ENCODE data around the gene GZMH.
"Not testable (repeated sequence)": the region's sequence is repeated elsewhere in the genome, so short reads cannot be mapped to it uniquely, and the experiment has no call there.

GZMH gene

GRCh38 chr14:24595073-24595808, 14.2 kb downstream of the GZMH start:
- DNase-seq (ENCODE audit: low spot score), result no peak

- not testable (repeated sequence) for DNase-seq (ENCODE audit: low spot score)
These were observed 18.5 kb downstream of the GZMH start for GRCh38 chr14:24591004-24591403.

- not testable (repeated sequence) for DNase-seq (ENCODE audit: low spot score)
These were observed 25.1 kb downstream of the GZMH start for GRCh38 chr14:24584402-24584801.

- no peak for DNase-seq (ENCODE audit: low spot score)
These were observed 30.9 kb downstream of the GZMH start for GRCh38 chr14:24578558-24578957.

- no peak for DNase-seq (ENCODE audit: low spot score)
These were observed 32.7 kb downstream of the GZMH start for GRCh38 chr14:24576771-24577170.

GRCh38 chr14:24576182-24576581, 33.3 kb downstream of the GZMH start, which contains the start of gene CTSG:
Gene CTSG (minus strand): TSS chr14:24576250. CDS start chr14:24576223, 27 bp downstream.
- no peak for DNase-seq (ENCODE audit: low spot score)

- no peak for DNase-seq (ENCODE audit: low spot score)
These were observed 35.2 kb downstream of the GZMH start for GRCh38 chr14:24574206-24574774.

GRCh38 chr14:24566318-24566717, 43.2 kb downstream of the GZMH start:
- DNase-seq (ENCODE audit: low spot score), result no peak

- DNase-seq (ENCODE audit: low spot score), result no peak
These were observed 43.7 kb downstream of the GZMH start for GRCh38 chr14:24565766-24566165.

- no peak for DNase-seq (ENCODE audit: low spot score)
These were observed 46.0 kb downstream of the GZMH start for GRCh38 chr14:24563505-24563904.

- DNase-seq (ENCODE audit: low spot score), result no peak
These were observed 52.7 kb downstream of the GZMH start for GRCh38 chr14:24556756-24557155.
